ENCODE measurements around the gene CEP41.

DNA sequence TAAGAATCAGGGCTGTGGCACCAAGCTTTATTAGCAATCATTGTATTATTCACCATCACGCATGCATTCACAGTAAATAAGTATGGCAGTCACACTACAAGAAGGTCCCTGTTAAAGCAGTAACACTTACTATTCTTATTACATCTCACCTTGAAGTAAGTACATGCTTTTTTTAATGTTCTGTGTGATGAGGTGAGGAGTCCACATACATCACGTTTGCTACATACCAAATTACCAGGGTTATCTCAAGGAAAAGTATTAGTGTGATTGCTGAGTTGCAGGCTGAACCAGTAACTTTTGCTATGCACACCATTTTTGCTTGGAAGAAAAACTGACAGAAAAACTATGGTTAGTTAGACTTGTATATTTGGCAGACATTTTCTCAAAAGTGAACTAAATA, 35.8 kb downstream of the CEP41 start:
- TF ChIP-seq GATA2 (IDR thresholded peaks at IDR 0.05; ENCODE audit: low read depth, low read length) = no peak
- no peak for TF ChIP-seq GATA3 (IDR thresholded peaks at IDR 0.05; ENCODE audit: low read depth, low read length)
